ENCODE results near the gene SNIP1. TPM values are rescaled to one million over a fixed set of nuclear protein-coding genes. Genes with fewer than 3 reads are reported as not detected.
"Not testable (repeated sequence)": the region's sequence is repeated elsewhere in the genome, so short reads cannot be mapped to it uniquely, and the experiment has no call there.

The SNIP1 gene
- total and polyA plus RNA-seq, 9 donors = 6.5 to 21.4 (median 16.5) TPM

GRCh38 chr1:37514350-37515184 is 39.5 kb downstream of the SNIP1 start, which contains the start of gene MEAF6:
TSS of gene MEAF6 (minus strand) at chr1:37514766. CDS start at chr1:37514746, 20 bp downstream.
- Histone ChIP-seq H3K36me3 (no peaks in the 10 kb centered on the region), H3K27me3 (no peaks in the 10 kb centered on the region), H3K9me3 (no peaks in the 10 kb centered on the region), H3K4me1 (ENCODE audit: insufficient read depth) (peaks cover 10% of the 10 kb centered on the region), H3K27ac (peak within 1 kb of the TSS; percentile 70 to 83), H3K4me3 (peak within 1 kb of the TSS; percentile 62)
- WGBS, 3 donors = 1% methylated on average over 26 to 100 of the region's 100 CpGs
- intact Hi-C loops (cut with DNase I) = no loop called here
- DNase-seq = peak; percentile 77 to 88 (median 84)
- TF ChIP-seq, protein P1, sequence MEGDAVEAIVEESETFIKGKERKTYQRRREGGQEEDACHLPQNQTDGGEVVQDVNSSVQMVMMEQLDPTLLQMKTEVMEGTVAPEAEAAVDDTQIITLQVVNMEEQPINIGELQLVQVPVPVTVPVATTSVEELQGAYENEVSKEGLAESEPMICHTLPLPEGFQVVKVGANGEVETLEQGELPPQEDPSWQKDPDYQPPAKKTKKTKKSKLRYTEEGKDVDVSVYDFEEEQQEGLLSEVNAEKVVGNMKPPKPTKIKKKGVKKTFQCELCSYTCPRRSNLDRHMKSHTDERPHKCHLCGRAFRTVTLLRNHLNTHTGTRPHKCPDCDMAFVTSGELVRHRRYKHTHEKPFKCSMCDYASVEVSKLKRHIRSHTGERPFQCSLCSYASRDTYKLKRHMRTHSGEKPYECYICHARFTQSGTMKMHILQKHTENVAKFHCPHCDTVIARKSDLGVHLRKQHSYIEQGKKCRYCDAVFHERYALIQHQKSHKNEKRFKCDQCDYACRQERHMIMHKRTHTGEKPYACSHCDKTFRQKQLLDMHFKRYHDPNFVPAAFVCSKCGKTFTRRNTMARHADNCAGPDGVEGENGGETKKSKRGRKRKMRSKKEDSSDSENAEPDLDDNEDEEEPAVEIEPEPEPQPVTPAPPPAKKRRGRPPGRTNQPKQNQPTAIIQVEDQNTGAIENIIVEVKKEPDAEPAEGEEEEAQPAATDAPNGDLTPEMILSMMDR (IDR thresholded peaks at IDR 0.05) = peak; percentile 32 to 85 (median 84)
- no peak for TF ChIP-seq EP300 (IDR thresholded peaks at IDR 0.05)
- TF ChIP-seq POLR2A (IDR thresholded peaks at IDR 0.05) = peak; percentile 73

- H3K4me1 ChIP-seq (ENCODE audit: insufficient read depth) = peaks cover 10% of the 10 kb centered on the region
- no peaks in the 10 kb centered on the region for H3K36me3 ChIP-seq
- intact Hi-C loops (cut with DNase I) = no loop called here
- peak overlapping the region in 1 of 2 donors; percentile 70 for H3K27ac ChIP-seq
- DNase-seq = peak; percentile 14 to 50 (median 38)
- TF ChIP-seq, protein P1 (IDR thresholded peaks at IDR 0.05) = no peak
- no peak for TF ChIP-seq EP300 (IDR thresholded peaks at IDR 0.05)
- TF ChIP-seq POLR2A (IDR thresholded peaks at IDR 0.05) = no peak
- H3K9me3 ChIP-seq = no peaks in the 10 kb centered on the region
- no peaks in the 10 kb centered on the region for H3K27me3 ChIP-seq
- peak overlapping the region; percentile 62 for H3K4me3 ChIP-seq
- 1 to 2% (median 1%) methylated on average over 26 of the region's 26 CpGs for WGBS, 3 donors
These were observed 40.2 kb downstream of the SNIP1 start for GRCh38 chr1:37513795-37514349.

DNA sequence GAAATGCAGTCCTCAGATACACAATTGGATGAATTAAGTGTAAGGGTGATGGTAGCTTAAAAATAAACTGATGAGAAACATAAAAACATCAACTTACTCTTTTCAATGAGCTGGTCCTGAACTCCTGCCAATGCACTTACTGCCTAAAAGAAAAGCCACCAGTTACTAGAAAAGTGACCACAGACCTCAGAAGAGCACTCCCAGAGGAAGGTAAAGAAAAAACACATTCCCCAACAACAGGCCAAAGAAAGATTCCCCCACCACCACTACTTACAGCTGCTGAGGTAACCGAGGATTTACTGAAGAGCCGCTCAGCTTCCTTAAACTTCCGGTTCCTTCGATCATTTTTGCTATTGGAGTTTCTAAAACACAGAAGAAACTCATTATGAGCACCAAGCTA is 44.9 kb downstream of the SNIP1 start:
- H3K9me3 ChIP-seq = no peaks in the 10 kb centered on the region
- H3K36me3 ChIP-seq = no peaks in the 10 kb centered on the region
- DNase-seq = no peak
- no peak overlapping the region for H3K4me3 ChIP-seq
- no peak overlapping the region for H3K27ac ChIP-seq
- no peaks in the 10 kb centered on the region for H3K27me3 ChIP-seq
- intact Hi-C loops (cut with DNase I) = loop anchor here in 1 of 4 donors (5.0 kb wide), 1 partner anchor 1442 kb away; no protein-coding TSS in a partner anchor
- H3K4me1 ChIP-seq (ENCODE audit: insufficient read depth) = peaks cover 8% of the 10 kb centered on the region
- TF ChIP-seq POLR2A (IDR thresholded peaks at IDR 0.05) (no peak), EP300 (IDR thresholded peaks at IDR 0.05) (no peak)
- TF ChIP-seq, protein P1 (IDR thresholded peaks at IDR 0.05) = no peak
- WGBS, 3 donors = 81 to 84% (median 82%) methylated on average over 4 of the region's 4 CpGs

- 94 to 97% (median 96%) methylated on average over 2 of the region's 2 CpGs for WGBS, 3 donors
- intact Hi-C loops (cut with DNase I) = loop anchor here in 1 of 4 donors (5.0 kb wide), 1 partner anchor 1439 kb away; no protein-coding TSS in a partner anchor
- H3K27me3 ChIP-seq = no peaks in the 10 kb centered on the region
- H3K36me3 ChIP-seq = no peaks in the 10 kb centered on the region
- H3K27ac ChIP-seq = no peak overlapping the region
- no peaks in the 10 kb centered on the region for H3K4me1 ChIP-seq (ENCODE audit: insufficient read depth)
- no peak for DNase-seq
- no peaks in the 10 kb centered on the region for H3K9me3 ChIP-seq
- TF ChIP-seq POLR2A (IDR thresholded peaks at IDR 0.05) = no peak
- TF ChIP-seq, protein P1 (IDR thresholded peaks at IDR 0.05) = no peak
- TF ChIP-seq EP300 (IDR thresholded peaks at IDR 0.05) = no peak
- no peak overlapping the region for H3K4me3 ChIP-seq
These were observed 47.4 kb downstream of the SNIP1 start for GRCh38 chr1:37506740-37507139.

- DNase-seq, H3K36me3 ChIP-seq: not testable (repeated sequence)
- WGBS, 3 donors = 95 to 98% (median 96%) methylated on average over 2 of the region's 2 CpGs
These were observed 51.3 kb downstream of the SNIP1 start for GRCh38 chr1:37502791-37503190.

More at GRCh38 chr1:37502791-37503190, 51.3 kb downstream of the SNIP1 start:
- H3K4me3 ChIP-seq; H3K27me3 ChIP-seq; H3K27ac ChIP-seq; intact Hi-C loops (cut with DNase I); H3K4me1 ChIP-seq (ENCODE audit: insufficient read depth); H3K9me3 ChIP-seq: not testable (repeated sequence)

Data from ovary (tissue), 9 donors.